Endothelial cell of umbilical vein (primary cell): Measurements from ENCODE around the gene ICA1L. TPM values are rescaled to one million over a fixed set of nuclear protein-coding genes. Genes with fewer than 3 reads are reported as not detected.

Experiments used
- BruUV-seq: library from RNA; stranded (reverse); fragments of 400-500 nt; replicated peaks from 2 replicates; lab custom pipeline; 2021; lab: Mats Ljungman, UMichigan
- CTCF ChIA-PET: fragments of 300-600, 350-600 bp; sonication (Branson Sonifier 250); formaldehyde crosslinking; loops from one replicate; lab custom pipeline; 2021; ENCODE audit warnings: antibody characterized with exemption, inconsistent platforms; lab: Charles Lee
- POLR2A ChIA-PET: fragments of 300-600, 350-600 bp; sonication (Branson Sonifier 250); formaldehyde crosslinking; loops from one replicate; lab custom pipeline; 2021; ENCODE audit warnings: antibody characterized with exemption, inconsistent platforms; lab: Charles Lee
- DNase-seq: peaks from one replicate; pipeline ENCODE4 v3.0.0-alpha.2; 2011; ENCODE audit warnings: low read depth, low spot score
- FAIRE-seq: peaks from 2 replicates; lab custom pipeline; 2011; peaks lifted over from hg19 to GRCh38; lab: Jason Lieb, UNC
- H2AFZ ChIP-seq: 2 replicates; pipeline ENCODE4 v1.6.0; 2012; ENCODE audit warnings: low read depth, low read length, control low read depth, inconsistent platforms
- H3K27ac ChIP-seq: 2 replicates; pipeline ENCODE4 v1.5.1; 2011; ENCODE audit warnings: low read depth, mild to moderate bottlenecking, control low read depth, low read length, moderate library complexity; ENCODE audit not compliant: insufficient read depth
- H3K27me3 ChIP-seq, 2 experiments: 2 replicates each; pipeline versions ENCODE4 v1.6.0 to v1.6.1; 2011; ENCODE audit warnings: low read length in 2 of 2, mixed read lengths in 1 of 2; ENCODE audit not compliant: control insufficient read depth in 2 of 2, insufficient read depth in 2 of 2
- H3K36me3 ChIP-seq, 2 experiments: 2 replicates in 1 of 2; 3 replicates in 1 of 2; pipeline ENCODE4 v1.5.1; 2011; ENCODE audit warnings: low read length in 2 of 2, mild to moderate bottlenecking in 1 of 2, moderate library complexity in 1 of 2; ENCODE audit not compliant: control insufficient read depth in 2 of 2, insufficient read depth in 2 of 2; ENCODE audit errors: extremely low read depth in 1 of 2
- H3K4me1 ChIP-seq: 3 replicates; pipeline ENCODE4 v1.5.1; 2011; ENCODE audit warnings: mild to moderate bottlenecking, low read length; ENCODE audit not compliant: control insufficient read depth, insufficient read depth; ENCODE audit errors: extremely low read depth
- H3K4me2 ChIP-seq: 2 replicates; pipeline ENCODE4 v1.6.1; 2011; ENCODE audit warnings: low read length, control low read depth, mixed read lengths; ENCODE audit not compliant: insufficient read depth
- H3K4me3 ChIP-seq, 3 experiments: fragments of 200-600 bp in 1 of 3; sonication (generic), shearing (Covaris generic) in 1 of 3; replicated peaks in 1 of 3; 2 replicates each; pipeline ENCODE4 v1.5.1; 2011 to 2016; ENCODE audit warnings: control low read depth in 3 of 3, low read length in 3 of 3, mild to moderate bottlenecking in 2 of 3, inconsistent platforms in 1 of 3, low read depth in 1 of 3, moderate library complexity in 1 of 3; ENCODE audit not compliant: insufficient read depth in 1 of 3
- H3K79me2 ChIP-seq: 2 replicates; pipeline ENCODE4 v1.6.0; 2012; ENCODE audit warnings: low read length, inconsistent platforms; ENCODE audit not compliant: control insufficient read depth, insufficient read depth
- H3K9ac ChIP-seq: replicated peaks from 2 replicates; pipeline ENCODE3; 2011; ENCODE audit warnings: low read length, control low read depth; ENCODE audit not compliant: insufficient read depth; ENCODE audit errors: extremely low read depth
- H3K9me1 ChIP-seq: replicated peaks from 3 replicates; pipeline ENCODE4 v1.6.0; 2011; ENCODE audit warnings: mild to moderate bottlenecking, low read length; ENCODE audit not compliant: control insufficient read depth, insufficient read depth; ENCODE audit errors: extremely low read depth
- H3K9me3 ChIP-seq: replicated peaks from 2 replicates; pipeline ENCODE4 v1.5.1; 2012; ENCODE audit warnings: low read length, inconsistent platforms; ENCODE audit not compliant: control insufficient read depth, insufficient read depth
- H4K20me1 ChIP-seq: replicated peaks from 2 replicates; pipeline ENCODE3; 2011; ENCODE audit warnings: mild to moderate bottlenecking, low read length; ENCODE audit not compliant: control insufficient read depth, insufficient read depth; ENCODE audit errors: extremely low read depth
- EZH2 ChIP-seq: IDR thresholded peaks from 2 replicates; pipeline ENCODE4 v1.6.1; 2012; ENCODE audit warnings: borderline replicate concordance, low read depth, mild to moderate bottlenecking, moderate library complexity, low read length, inconsistent platforms; ENCODE audit not compliant: severe bottlenecking
- FOS ChIP-seq: IDR thresholded peaks from 2 replicates; pipeline ENCODE4 v1.6.1; 2011; ENCODE audit warnings: mild to moderate bottlenecking, low read length, moderate library complexity, borderline replicate concordance; ENCODE audit not compliant: insufficient read depth
- GATA2 ChIP-seq: IDR thresholded peaks from 2 replicates; pipeline ENCODE4 v1.7.0; 2011; ENCODE audit warnings: low read depth, mild to moderate bottlenecking, moderate library complexity, mixed read lengths, low read length; ENCODE audit not compliant: insufficient read length, insufficient read depth
- JUN ChIP-seq: IDR thresholded peaks from 2 replicates; pipeline ENCODE4 v1.6.1; 2011; ENCODE audit warnings: borderline replicate concordance, low read depth; ENCODE audit not compliant: insufficient read length, insufficient read depth
- MYC ChIP-seq: IDR thresholded peaks from one replicate; pipeline ENCODE4 v1.6.1; 2011; ENCODE audit warnings: mild to moderate bottlenecking, low read depth, low read length
- POLR2A ChIP-seq: IDR thresholded peaks from 2 replicates; pipeline ENCODE4 v1.6.1; 2012; ENCODE audit warnings: low read depth, mild to moderate bottlenecking, control low read depth, low read length
- POLR2AphosphoS5 ChIP-seq: IDR thresholded peaks from 2 replicates; pipeline ENCODE4 v1.6.1; 2012; ENCODE audit warnings: low read depth, mild to moderate bottlenecking, control low read depth, low read length, moderate library complexity; ENCODE audit not compliant: insufficient read depth
- dilution Hi-C: fragments of 300-500 bp; cut with MboI; formaldehyde crosslinking; loops from one replicate; pipeline ENCODE4 v1.15.0; 2019; ENCODE audit warnings: low sequenced_read_pairs; ENCODE audit not compliant: extremely low pct_ligation_motif_present
- intact Hi-C: fragments of 100-400 bp; cut with micrococcal nuclease; formaldehyde crosslinking; loops from one replicate; pipeline ENCODE4 v1.10.0; 2022
- polyA plus RNA-seq, 4 experiments: library from polyadenylated mRNA; depleted of rRNA in 3 of 4; stranded (reverse) in 3 of 4; unstranded in 1 of 4; fragments of >200 nt; gene quantifications; 2 replicates each; pipeline versions ENCODE4 v1.2.1 to v1.2.3, GENCODE V29; 2011 to 2012; ENCODE audit warnings: missing spikeins in 1 of 4
- total RNA-seq: library from RNA; stranded (reverse); gene quantifications from 2 replicates; pipeline ENCODE4 v1.2.3, GENCODE V29; 2021
- TF ChIP-seq, protein P1 (sequence below), 2 donors: IDR thresholded peaks; 1 replicate in 1 of 2; 2 replicates in 1 of 2; pipeline ENCODE4 v1.5.1; 2011; ENCODE audit warnings: low read length in 2 of 2, mild to moderate bottlenecking in 2 of 2, moderate library complexity in 2 of 2, control low read depth in 1 of 2, inconsistent platforms in 1 of 2, low read depth in 1 of 2; ENCODE audit not compliant: insufficient read depth in 1 of 2; ENCODE audit errors: extremely low read depth in 1 of 2

ICA1L gene
- total and polyA plus RNA-seq, 2 donors (not counting 3 experiments of a cell fraction or from before 2014, with no cell fraction given), result 1.6 to 3.7 TPM

DNA sequence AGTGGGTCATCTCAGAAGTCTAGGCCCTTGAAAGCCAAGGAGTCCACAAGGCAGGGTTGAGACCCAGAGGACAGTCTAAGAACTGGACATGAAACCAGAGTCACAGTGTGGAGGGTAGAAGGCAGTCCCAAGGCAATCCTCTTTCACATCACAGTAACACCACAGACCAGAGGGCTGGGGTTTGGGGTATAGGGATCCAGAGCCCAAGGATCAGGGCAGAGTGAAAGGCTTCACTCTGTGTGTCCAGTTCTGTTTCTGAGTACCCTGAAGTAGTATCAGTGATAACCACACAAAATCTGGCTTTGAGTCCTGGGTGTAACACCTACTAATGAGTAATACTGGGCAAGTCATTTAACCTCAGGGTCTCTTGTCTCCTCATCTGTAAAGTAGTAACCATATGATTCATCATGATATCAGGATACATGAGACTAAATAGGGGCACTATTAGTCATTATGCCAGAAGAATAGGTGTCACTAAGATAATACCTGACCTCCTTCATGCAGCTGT lies 91.0 kb downstream of the ICA1L start:
- H3K9me1 ChIP-seq, result no peaks in the 10 kb centered on the region
- H3K4me1 ChIP-seq, result peaks cover 8% of the 10 kb centered on the region
- no TSS peak for BruUV-seq
- no peaks in the 10 kb centered on the region for H3K27me3 ChIP-seq
- TF ChIP-seq EZH2, result no peak
- peak; percentile 92 for TF ChIP-seq FOS
- peak; percentile 38 for TF ChIP-seq POLR2AphosphoS5
- TF ChIP-seq JUN, result peak; percentile 38
- peak; percentile 86 for TF ChIP-seq GATA2
- H4K20me1 ChIP-seq, result no peaks in the 10 kb centered on the region
- no peak overlapping the region for H2AFZ ChIP-seq
- no peaks in the 10 kb centered on the region for H3K9me3 ChIP-seq
- CTCF ChIA-PET, result no interaction called here
- no peaks in the 10 kb centered on the region for H3K79me2 ChIP-seq
- POLR2A ChIA-PET, result no interaction called here
- H3K9ac ChIP-seq, result no peak overlapping the region
- FAIRE-seq (no peak), DNase-seq (peak; percentile 48)
- H3K4me3 ChIP-seq, result no peak overlapping the region
- no peak overlapping the region for H3K27ac ChIP-seq
- H3K36me3 ChIP-seq, result no peaks in the 10 kb centered on the region
- intact Hi-C loops (loop anchor here (1.0 kb wide), 1 partner anchor 28 kb away; no protein-coding TSS in a partner anchor), dilution Hi-C loops (no loop called here)
- H3K4me2 ChIP-seq, result no peak overlapping the region

DNA sequence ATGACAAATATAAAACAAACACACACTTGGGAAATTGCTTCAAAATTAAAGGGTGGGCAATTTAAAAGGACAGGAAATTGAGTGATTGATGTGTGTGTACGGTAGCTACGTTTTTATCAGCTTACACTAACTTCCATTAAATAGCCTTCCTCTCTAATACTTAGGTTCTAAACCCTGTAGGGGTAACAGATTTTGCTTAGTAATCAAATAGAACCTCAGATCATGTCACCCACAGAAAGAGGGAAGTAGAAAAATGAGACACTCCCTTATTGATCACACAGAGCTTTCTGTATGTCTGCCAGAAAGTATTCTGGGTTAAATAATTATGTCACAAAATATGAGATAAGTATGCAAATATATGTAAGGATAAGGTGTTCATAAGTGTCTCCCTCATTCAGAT lies 93.3 kb downstream of the ICA1L start:
- Histone ChIP-seq H3K4me2 (no peak overlapping the region), H3K9me3 (no peaks in the 10 kb centered on the region), H3K4me3 (no peak overlapping the region), H3K9ac (no peak overlapping the region), H3K9me1 (no peaks in the 10 kb centered on the region), H3K27ac (no peak overlapping the region), H4K20me1 (no peaks in the 10 kb centered on the region), H3K27me3 (no peaks in the 10 kb centered on the region), H3K4me1 (peaks cover 8% of the 10 kb centered on the region), H2AFZ (no peak overlapping the region), H3K36me3 (no peaks in the 10 kb centered on the region), H3K79me2 (no peaks in the 10 kb centered on the region)
- TF ChIP-seq POLR2A, result no peak
- TF ChIP-seq MYC, result no peak
- TF ChIP-seq GATA2, result no peak
- TF ChIP-seq POLR2AphosphoS5, result no peak
- TF ChIP-seq, protein P1, sequence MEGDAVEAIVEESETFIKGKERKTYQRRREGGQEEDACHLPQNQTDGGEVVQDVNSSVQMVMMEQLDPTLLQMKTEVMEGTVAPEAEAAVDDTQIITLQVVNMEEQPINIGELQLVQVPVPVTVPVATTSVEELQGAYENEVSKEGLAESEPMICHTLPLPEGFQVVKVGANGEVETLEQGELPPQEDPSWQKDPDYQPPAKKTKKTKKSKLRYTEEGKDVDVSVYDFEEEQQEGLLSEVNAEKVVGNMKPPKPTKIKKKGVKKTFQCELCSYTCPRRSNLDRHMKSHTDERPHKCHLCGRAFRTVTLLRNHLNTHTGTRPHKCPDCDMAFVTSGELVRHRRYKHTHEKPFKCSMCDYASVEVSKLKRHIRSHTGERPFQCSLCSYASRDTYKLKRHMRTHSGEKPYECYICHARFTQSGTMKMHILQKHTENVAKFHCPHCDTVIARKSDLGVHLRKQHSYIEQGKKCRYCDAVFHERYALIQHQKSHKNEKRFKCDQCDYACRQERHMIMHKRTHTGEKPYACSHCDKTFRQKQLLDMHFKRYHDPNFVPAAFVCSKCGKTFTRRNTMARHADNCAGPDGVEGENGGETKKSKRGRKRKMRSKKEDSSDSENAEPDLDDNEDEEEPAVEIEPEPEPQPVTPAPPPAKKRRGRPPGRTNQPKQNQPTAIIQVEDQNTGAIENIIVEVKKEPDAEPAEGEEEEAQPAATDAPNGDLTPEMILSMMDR (IDR thresholded peaks at IDR 0.05; ENCODE audit: extremely low read depth in 1 of 2, insufficient read depth in 1 of 2, low read depth in 1 of 2, low read length in 2 of 2), result no peak
- no peak for TF ChIP-seq JUN
- FAIRE-seq (no peak), DNase-seq (no peak)
- CTCF ChIA-PET, result interaction anchor here (0.7 kb wide), 1 partner anchor 10 kb away, joined by 4 read pairs; no protein-coding TSS in a partner anchor
- POLR2A ChIA-PET, result no interaction called here
- BruUV-seq, result no TSS peak
- intact Hi-C loops, result no loop called here
- dilution Hi-C loops, result no loop called here
